Stimulated activated naive CD8-positive, alpha-beta T cell treated with anti-CD3 and anti-CD28 coated beads, Interleukin-15, amount 100 ng/mL, for 72 hours (primary cell): ENCODE data around the gene SEC23B.
A peak's percentile ranks its signal among the peaks of the same experiment; 100 is the strongest.

Source experiments
- ATAC-seq: fragments of 150-1000 bp; cut with Tn5 transposase; 2 replicates; pipeline ENCODE4 v1.10.0; 2021; ENCODE audit warnings: mild to moderate bottlenecking, moderate library complexity
- DNase-seq, 2 donors: peaks; one replicate each; pipeline ENCODE4 v3.0.0; 2021 to 2022
- H3K27ac Mint-ChIP-seq, 2 donors: one replicate each; pipeline ENCODE4 v1.8.0; 2022; ENCODE audit warnings: mild to moderate bottlenecking in 2 of 2, mixed read lengths in 2 of 2, moderate library complexity in 2 of 2
- H3K27me3 Mint-ChIP-seq: one replicate; pipeline ENCODE4 v1.8.0; 2022; ENCODE audit warnings: mixed read lengths
- H3K4me1 Mint-ChIP-seq: one replicate; pipeline ENCODE4 v1.8.0; 2022; ENCODE audit warnings: mild to moderate bottlenecking, mixed read lengths
- H3K4me3 Mint-ChIP-seq, 2 donors: one replicate each; pipeline ENCODE4 v1.8.0; 2022; ENCODE audit warnings: mild to moderate bottlenecking in 2 of 2, mixed read lengths in 2 of 2, moderate library complexity in 1 of 2
- H3K9me3 Mint-ChIP-seq, 2 donors: one replicate each; pipeline ENCODE4 v1.8.0; 2022; ENCODE audit warnings: mixed read lengths in 2 of 2

Gene SEC23B

DNA sequence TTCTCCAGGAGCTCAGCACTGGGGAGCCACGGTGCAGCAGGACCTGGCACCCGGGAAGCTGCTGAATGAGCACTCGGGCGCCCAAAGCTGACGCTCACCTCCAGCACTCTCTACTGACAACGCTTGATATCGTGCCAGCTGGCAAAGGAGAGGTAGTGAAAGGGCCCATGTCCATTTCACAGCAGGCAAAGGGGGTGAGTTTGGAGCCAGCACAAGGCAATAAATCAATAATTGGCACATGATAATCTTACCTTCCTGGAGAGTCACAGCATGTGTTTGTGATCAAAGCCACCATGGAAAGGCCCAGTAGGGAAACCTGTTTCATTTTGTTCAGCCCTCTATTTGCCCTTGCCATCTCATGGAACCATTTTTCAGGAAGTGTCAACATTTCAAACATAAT lies 36.2 kb downstream of the SEC23B start:
- ATAC-seq, result no peak
- peak overlapping the region in 1 of 2 donors; percentile 51 for H3K27ac Mint-ChIP-seq
- H3K4me3 Mint-ChIP-seq, result no peak overlapping the region

DNA sequence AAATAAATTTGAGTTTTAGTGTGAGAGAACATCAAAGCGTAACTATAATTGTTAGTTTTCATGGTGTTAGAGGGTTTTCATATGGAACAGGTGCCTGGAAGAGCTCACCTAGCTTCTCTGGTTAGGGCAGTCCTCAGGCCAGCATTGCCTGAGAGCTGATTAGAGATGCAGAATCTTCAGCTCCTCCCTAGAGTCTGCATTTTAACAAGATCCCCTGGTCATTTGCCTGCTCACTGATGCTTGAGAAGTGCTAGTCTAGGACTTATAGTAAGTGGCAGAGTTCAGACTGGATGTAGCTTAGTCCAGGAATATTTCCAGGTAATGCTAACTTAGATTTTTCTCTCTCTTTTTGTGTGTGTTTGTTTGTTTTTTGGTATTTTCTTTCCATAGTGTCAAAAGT lies 37.8 kb downstream of the SEC23B start:
- ATAC-seq (no peak), DNase-seq (no peak)
- Mint-ChIP-seq H3K27me3 (no peaks in the 10 kb centered on the region), H3K4me3 (no peak overlapping the region), H3K9me3 (no peaks in the 10 kb centered on the region), H3K27ac (no peak overlapping the region), H3K4me1 (no peaks in the 10 kb centered on the region)

More for the DNA sequence above, 36.2 kb downstream of the SEC23B start:
- no peak for DNase-seq
- H3K9me3 Mint-ChIP-seq, result no peaks in the 10 kb centered on the region
- no peaks in the 10 kb centered on the region for H3K27me3 Mint-ChIP-seq
- no peaks in the 10 kb centered on the region for H3K4me1 Mint-ChIP-seq

DNA sequence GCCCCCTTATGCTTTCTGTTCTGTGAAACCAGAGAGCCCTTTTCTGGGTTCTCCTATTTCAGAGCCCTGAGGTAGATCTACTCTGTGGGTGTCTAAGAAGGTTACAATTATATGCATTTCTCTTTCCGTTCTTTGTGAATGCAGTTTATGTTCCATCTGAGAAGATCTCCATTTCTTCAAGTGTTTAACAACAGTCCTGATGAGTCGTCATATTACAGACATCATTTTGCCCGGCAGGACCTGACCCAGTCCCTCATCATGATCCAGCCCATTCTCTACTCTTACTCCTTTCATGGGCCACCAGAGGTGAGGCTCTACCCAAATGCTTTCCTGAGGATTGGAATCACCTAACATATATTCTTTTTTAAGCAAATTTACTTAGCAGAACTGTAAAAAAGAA lies 40.7 kb downstream of the SEC23B start:
- Mint-ChIP-seq H3K9me3 (no peaks in the 10 kb centered on the region), H3K4me3 (no peak overlapping the region), H3K4me1 (no peaks in the 10 kb centered on the region), H3K27me3 (no peaks in the 10 kb centered on the region), H3K27ac (no peak overlapping the region)
- DNase-seq (no peak), ATAC-seq (no peak)

DNA sequence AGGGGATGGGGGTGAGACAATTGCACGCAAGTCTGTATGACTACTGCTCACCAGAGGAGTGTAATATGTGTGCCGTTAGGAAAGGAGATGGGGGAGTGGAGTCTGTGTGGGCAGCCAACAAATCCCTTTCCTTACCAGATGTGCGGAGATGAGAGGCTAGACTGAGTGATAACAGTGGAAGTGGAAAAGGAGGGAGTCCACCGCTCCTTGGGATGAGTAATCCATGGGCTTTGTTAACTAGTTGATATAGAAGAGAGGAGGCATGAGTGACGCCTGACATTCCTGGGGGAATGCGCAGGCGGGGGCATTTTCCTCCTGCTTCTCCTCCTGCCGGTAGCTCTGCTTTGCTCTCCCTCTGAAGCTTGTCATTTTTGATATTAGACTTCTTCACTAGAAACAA lies 46.0 kb downstream of the SEC23B start:
- no peaks in the 10 kb centered on the region for H3K27me3 Mint-ChIP-seq
- DNase-seq (no peak), ATAC-seq (no peak)
- H3K4me3 Mint-ChIP-seq, result no peak overlapping the region
- peak overlapping the region; percentile 41 to 55 for H3K27ac Mint-ChIP-seq
- H3K9me3 Mint-ChIP-seq, result no peaks in the 10 kb centered on the region
- no peaks in the 10 kb centered on the region for H3K4me1 Mint-ChIP-seq

DNA sequence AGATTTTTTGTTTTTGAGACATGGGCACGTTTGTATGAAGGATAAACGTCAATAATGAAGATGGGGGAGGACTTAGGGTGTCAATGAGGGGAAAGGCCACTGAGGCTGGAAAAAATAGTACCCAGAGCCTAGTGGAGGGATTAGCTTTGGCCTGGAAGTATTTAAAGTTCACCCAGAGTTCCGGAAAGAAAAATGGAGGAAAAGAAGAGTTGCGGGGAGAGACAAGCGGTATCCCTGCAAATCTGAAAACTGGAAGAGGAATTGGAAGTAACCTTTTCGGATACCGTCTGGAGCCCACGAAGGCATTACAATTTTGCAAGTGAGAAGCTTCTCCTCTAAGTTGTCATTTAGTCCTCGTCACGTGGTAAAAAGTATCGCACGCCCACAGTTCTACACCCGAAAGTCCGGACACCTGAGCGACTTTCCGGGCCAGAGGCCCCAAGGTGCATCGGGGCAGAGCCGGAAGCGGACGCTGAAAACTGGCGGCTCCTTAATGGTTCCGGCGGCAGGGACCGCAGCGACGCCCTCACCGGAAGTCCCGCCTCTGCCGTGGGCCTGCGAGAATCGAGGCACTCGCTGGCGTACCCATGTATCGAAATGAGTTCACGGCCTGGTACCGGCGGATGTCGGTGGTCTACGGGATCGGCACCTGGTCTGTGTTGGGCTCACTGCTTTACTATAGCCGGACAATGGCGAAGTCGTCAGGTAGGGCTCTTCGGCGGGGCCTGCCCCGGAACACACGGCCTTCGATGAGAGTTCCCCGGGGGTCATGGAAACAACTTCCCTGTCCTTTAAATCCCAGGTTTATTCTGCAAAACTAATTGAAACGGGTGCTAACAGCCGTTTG lies 59.4 kb downstream of the SEC23B start, which contains the start of gene SMIM26:
Gene SMIM26, plus strand, starts transcription at position 541 of the 847 bp plus-strand sequence. Its CDS starts 47 bp downstream, at position 588.
- DNase-seq (peak; percentile 90 to 96), ATAC-seq (peak; percentile 99)
- H3K27me3 Mint-ChIP-seq, result no peaks in the 10 kb centered on the region
- peaks cover 4 to 11% of the 10 kb centered on the region in 2 donors for H3K9me3 Mint-ChIP-seq
- peak within 1 kb of the TSS; percentile 99 for H3K27ac Mint-ChIP-seq
- peak within 1 kb of the TSS; percentile 82 to 95 for H3K4me3 Mint-ChIP-seq
- peaks cover 15% of the 10 kb centered on the region for H3K4me1 Mint-ChIP-seq

DNA sequence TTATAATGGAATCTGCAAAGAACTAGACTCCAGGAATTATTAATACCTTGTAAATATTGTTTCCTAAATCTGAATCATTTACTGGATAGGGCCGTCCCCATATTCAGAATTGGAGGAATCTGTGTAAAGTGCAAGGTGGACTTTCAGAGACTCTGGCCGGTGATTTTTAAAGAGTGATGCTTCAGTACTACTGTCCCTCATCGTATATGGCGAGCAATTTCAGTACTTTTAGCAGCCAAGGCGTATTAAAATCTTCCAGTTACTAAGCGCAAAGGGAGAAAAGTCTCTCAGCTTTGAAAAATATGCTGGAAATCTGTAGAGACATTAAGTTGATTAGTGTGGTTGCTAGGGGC lies 60.0 kb downstream of the SEC23B start:
- ATAC-seq (peak; percentile 16), DNase-seq (no peak)
- H3K9me3 Mint-ChIP-seq, result peaks cover 4 to 11% of the 10 kb centered on the region in 2 donors
- H3K4me3 Mint-ChIP-seq, result peak overlapping the region; percentile 82 to 95
- no peaks in the 10 kb centered on the region for H3K27me3 Mint-ChIP-seq
- H3K4me1 Mint-ChIP-seq, result peaks cover 21% of the 10 kb centered on the region
- H3K27ac Mint-ChIP-seq, result peak overlapping the region; percentile 99

DNA sequence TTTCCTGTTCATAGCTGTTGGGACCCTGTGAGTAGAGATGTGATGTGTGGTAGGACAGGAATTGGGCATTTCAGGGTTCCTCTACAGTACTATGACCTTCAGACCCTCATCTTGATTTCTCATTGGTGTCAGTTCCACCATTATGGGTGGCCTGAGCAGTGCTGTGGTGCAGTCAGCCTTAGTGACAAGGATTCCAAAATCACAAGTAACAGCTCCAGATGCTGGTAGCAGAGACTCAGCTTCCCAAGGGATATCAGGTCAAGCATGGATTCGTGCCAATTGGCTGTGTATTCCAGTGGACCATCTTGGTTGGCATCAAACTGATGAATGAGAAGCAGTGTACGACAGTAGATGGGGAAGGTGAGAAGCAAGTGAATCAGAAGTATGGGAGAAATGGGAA lies 63.3 kb downstream of the SEC23B start:
- peak overlapping the region in 1 of 2 donors; percentile 54 for H3K27ac Mint-ChIP-seq
- H3K4me3 Mint-ChIP-seq, result no peak overlapping the region
- DNase-seq (no peak), ATAC-seq (no peak)
- H3K27me3 Mint-ChIP-seq, result no peaks in the 10 kb centered on the region
- peaks cover 21% of the 10 kb centered on the region for H3K4me1 Mint-ChIP-seq
- H3K9me3 Mint-ChIP-seq, result peaks cover 4 to 11% of the 10 kb centered on the region in 2 donors

DNA sequence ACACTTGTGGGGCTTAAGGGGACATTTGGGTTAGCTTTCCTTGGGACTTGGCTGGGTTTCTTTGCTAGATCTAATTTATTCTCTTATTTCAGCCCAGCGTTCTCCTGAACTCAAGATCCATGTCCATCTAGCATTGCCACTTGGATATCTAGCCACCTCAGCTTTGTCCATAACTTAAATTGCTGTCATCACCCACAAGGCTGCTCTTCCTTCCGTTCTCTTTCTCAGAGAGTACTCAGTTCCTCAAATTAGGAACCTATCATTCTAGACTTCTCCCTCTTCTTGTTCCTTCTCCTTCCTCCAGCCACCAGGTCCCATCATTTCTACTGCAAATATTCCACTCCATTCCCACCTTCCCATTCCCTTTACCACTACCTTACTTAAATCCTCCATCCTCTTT lies 63.8 kb downstream of the SEC23B start:
- DNase-seq (no peak), ATAC-seq (no peak)
- Mint-ChIP-seq H3K4me3 (no peak overlapping the region), H3K27ac (no peak overlapping the region), H3K4me1 (peaks cover 18% of the 10 kb centered on the region), H3K27me3 (no peaks in the 10 kb centered on the region), H3K9me3 (peaks cover 4 to 11% of the 10 kb centered on the region in 2 donors)

DNA sequence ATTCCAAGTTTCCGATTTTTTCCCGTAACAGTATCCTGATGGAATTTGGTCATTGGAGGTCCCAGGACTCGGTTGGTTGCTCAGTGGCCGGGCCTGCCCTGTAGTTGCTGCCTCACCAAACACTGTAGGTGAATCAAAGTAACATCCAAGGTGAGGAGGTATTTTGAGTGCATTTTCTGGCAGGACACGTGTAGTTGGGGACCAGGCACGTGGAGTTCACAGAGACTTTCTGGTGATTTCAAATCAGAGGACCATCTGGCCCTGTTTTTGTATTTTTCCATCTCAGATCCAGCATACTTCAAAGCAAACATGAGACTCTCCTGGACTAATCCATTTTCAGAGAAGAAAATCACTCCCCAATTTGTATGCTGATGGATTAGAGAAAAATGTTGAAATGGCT lies 70.2 kb downstream of the SEC23B start:
- H3K27me3 Mint-ChIP-seq, result no peaks in the 10 kb centered on the region
- peaks cover 4% of the 10 kb centered on the region for H3K4me1 Mint-ChIP-seq
- H3K9me3 Mint-ChIP-seq, result no peaks in the 10 kb centered on the region
- no peak overlapping the region for H3K4me3 Mint-ChIP-seq
- DNase-seq (no peak), ATAC-seq (no peak)
- H3K27ac Mint-ChIP-seq, result no peak overlapping the region

DNA sequence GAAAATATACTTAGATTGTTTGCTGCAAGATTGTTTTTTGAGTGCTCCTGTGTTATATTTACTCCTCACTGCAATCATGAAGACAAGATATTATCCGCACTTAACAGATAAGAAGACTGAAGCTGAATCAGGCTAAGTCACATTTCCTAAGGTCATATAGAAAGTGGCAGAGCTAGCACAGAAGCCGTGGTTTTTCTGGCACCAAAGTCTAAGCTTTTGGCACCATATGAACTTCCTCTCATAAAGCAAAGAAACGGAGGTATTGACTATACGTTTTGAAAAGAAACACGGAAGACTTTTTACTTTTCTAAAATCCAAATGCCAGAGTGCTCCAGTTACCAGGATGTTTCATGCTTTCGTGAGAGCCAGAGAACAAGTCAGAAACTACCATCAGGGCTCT lies 70.8 kb downstream of the SEC23B start:
- peak overlapping the region in 1 of 2 donors; percentile 51 for H3K4me3 Mint-ChIP-seq
- peak overlapping the region in 1 of 2 donors; percentile 87 for H3K27ac Mint-ChIP-seq
- ATAC-seq, result no peak
- peaks cover 4% of the 10 kb centered on the region for H3K4me1 Mint-ChIP-seq
- H3K27me3 Mint-ChIP-seq, result peaks cover 2% of the 10 kb centered on the region
- no peaks in the 10 kb centered on the region for H3K9me3 Mint-ChIP-seq
- DNase-seq, result no peak

DNA sequence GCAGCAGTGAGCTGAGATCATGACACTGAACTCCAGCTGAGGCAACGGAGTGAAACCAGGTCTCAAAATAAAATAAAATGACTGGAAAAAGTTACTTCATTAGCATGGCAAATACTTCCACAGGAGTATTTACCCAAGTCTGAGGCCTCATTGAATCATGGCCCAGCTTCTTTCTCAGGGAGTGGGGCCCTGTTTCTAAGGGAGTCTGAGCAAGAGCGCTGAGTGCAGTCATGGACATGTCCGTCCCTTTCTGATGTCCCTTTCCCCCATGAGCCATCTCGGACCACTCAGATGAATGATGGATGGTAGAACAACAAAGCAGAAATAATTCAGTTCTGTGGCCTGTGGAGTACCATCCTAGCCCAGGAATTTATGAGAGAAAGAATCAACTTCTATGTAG lies 72.3 kb downstream of the SEC23B start:
- Mint-ChIP-seq H3K4me3 (no peak overlapping the region), H3K27ac (no peak overlapping the region), H3K9me3 (no peaks in the 10 kb centered on the region), H3K4me1 (peaks cover 4% of the 10 kb centered on the region), H3K27me3 (peaks cover 11% of the 10 kb centered on the region)
- DNase-seq, result no peak
- ATAC-seq, result no peak

DNA sequence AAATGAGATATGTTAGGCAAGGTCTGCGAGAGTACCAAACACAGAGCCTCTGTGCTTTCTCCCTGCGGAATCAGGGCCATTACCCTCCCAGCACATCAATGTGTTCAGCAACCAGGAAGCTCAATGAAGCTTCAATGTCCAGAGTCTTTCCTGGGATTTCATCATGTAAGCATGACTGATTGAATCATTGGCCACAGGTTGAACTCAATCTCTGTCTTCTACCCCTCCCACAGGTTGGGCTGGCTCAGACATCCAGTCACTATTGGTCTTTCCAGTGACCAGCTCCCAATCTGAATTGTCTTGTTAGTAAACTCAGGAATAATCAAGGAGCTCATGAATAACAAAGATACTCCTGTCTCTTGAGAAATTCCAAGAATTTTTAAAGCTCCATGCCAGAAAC lies 77.4 kb downstream of the SEC23B start:
- peak overlapping the region in 1 of 2 donors; percentile 13 for H3K27ac Mint-ChIP-seq
- H3K9me3 Mint-ChIP-seq, result no peaks in the 10 kb centered on the region
- no peak overlapping the region for H3K4me3 Mint-ChIP-seq
- no peak for DNase-seq
- ATAC-seq, result no peak
- peaks cover 11% of the 10 kb centered on the region for H3K27me3 Mint-ChIP-seq
- H3K4me1 Mint-ChIP-seq, result peaks cover 24% of the 10 kb centered on the region

DNA sequence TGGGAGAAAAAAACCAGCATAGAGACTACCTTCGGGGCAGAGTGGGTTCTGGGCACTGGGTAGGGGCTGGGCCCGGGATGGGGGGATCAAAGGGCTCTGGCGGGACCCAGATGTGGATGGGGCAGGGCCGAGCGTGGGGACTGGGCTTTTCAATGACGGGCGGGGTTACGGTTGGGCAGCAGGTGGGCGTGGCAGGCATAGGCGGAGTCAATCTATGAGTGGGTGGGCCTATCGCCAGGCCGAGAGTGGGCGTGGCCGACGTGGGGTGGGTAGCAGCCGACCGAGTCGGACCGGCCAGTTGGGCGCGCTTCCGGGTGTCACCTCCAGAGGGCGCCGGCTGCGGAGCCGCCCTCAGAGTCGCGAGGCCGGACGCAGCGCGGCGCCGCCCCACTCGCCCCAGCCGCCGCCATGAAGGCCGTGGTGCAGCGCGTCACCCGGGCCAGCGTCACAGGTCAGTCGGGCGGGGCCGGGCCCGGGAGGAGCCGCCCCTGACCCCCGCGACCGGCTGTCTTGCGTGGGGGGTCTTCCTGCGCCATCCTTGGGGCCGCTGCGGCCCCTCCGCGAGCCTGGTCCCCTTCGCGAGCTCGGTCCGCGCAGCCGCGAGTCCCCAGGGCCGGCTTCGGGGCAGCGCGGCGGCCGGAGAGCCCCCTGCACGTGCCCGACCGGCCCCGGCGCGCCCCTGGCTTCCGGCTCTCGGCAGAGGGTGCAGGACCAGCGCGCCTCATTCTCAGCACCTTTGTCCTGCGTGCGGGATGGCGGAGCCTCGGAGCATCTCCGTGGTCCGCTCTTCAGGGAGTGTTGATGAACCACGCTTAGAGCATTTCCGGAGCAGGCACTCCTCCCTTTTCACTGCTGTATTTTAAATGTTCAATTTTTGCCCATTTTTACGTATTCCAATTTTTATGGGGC lies 80.2 kb downstream of the SEC23B start, which contains the start of gene DTD1:
Gene DTD1, plus strand, starts transcription at position 390 of the 909 bp plus-strand sequence. Its CDS starts 19 bp downstream, at position 409.
- Mint-ChIP-seq H3K4me1 (peaks cover 24% of the 10 kb centered on the region), H3K27ac (peak within 1 kb of the TSS; percentile 90 to 95), H3K27me3 (peaks cover 11% of the 10 kb centered on the region), H3K4me3 (peak within 1 kb of the TSS; percentile 95), H3K9me3 (no peaks in the 10 kb centered on the region)
- DNase-seq, result peak; percentile 89 to 90
- ATAC-seq, result peak; percentile 93

DNA sequence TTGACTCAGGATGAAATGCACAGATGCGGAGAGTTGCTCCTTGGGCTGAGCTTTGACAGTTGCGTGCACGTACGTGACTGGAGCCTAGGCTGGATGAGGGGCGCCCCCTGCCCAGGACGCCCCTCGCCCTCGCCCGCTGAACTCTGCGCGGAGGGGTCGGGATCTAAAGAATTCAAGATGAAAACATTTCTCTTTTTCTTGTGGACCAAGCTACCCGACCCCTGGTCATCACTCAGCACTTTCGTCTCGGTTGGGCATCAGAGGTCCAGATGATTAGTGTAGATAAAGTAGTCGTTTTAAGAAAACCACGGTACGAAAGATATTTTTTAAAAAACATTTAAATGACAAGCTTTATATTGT lies 80.8 kb downstream of the SEC23B start:
- Mint-ChIP-seq H3K9me3 (no peaks in the 10 kb centered on the region), H3K27ac (peak overlapping the region; percentile 57 to 90), H3K27me3 (peaks cover 9% of the 10 kb centered on the region), H3K4me3 (peak overlapping the region; percentile 95), H3K4me1 (peaks cover 24% of the 10 kb centered on the region)
- ATAC-seq (no peak), DNase-seq (no peak)

DNA sequence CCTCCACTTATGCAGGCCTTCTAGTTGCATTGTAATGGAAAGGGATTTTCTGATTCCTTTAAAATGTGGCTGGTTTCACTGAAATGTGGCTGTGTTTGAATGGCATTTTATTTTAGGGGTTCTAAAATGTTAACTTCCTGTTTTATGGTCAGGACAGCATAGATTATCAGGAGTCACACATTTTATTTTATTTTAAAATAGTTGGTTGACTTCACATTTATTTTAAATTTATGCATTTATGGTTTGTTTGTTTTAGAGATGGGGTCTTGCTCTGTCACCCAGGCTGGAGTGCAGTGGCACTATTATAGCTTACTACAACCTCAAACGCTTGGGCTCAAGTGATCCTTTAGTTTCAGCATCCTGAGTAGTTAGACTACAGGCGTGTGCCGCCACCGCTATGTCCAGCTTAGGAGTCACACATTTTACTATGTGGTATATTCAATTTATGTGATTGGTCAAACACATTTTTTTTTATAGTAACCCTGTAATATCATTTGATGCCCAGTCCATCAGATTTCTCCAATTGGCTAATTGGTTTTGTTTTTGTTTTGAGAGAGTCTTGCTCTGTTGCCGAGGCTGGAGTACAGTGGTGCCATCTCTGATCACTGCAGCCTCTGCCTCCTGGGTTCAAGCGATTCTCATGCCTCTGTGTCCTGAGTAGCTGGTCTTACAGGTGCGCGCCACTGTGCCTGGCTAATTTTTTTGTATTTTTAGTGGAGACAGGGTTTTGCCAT lies 82.4 kb downstream of the SEC23B start:
- Mint-ChIP-seq H3K4me1 (peaks cover 24% of the 10 kb centered on the region), H3K9me3 (no peaks in the 10 kb centered on the region), H3K4me3 (peak overlapping the region; percentile 35 to 95), H3K27me3 (no peaks in the 10 kb centered on the region), H3K27ac (peak overlapping the region in 1 of 2 donors; percentile 67)
- ATAC-seq (no peak), DNase-seq (no peak)
